Measurements from ENCODE around the gene CERT1.

CERT1 gene

DNA sequence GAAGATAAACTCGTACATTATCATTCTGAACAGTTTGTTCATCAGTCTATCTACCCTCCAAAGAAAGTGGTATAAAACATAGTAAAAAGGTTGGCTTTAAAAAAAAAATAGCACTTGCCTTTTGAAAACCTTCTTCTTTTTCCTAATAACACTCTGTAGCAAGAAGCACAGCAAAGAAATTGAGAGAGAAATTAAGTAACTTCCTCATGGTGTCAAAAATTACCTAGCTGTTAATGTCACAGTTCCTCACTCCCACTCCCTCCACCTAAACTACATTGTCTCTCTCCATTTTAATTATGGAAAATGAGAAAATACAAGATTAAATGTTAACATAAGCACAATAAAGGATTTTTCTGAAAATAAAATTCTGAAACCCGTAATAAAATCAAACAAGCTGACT lies 72.2 kb downstream of the CERT1 start:
- no peak for TF ChIP-seq POLR2A (IDR thresholded peaks at IDR 0.05; ENCODE audit: low read depth, low read length)
- FAIRE-seq (no peak), DNase-seq (ENCODE audit: insufficient read length, low spot score) (no peak)

DNA sequence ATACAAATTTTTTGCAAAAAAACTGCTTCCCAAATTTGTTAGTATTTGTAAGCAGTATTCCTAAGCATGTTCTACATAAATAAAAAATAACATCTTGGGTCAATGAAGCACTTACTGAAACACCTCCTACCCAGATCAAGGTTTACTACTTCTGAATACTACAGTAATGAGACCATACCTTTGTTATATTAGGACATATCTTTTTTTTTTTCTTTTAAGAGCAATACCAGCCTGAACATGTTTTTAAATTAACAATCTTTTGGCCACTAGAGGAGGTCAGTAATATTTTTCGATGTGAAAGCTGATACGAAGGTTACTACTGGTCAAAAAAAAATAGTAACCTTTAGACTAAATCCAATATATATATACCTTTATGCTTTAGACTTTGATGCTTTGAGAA lies 72.7 kb downstream of the CERT1 start:
- no peak for TF ChIP-seq POLR2A (IDR thresholded peaks at IDR 0.05; ENCODE audit: low read depth, low read length)
- FAIRE-seq (no peak), DNase-seq (ENCODE audit: insufficient read length, low spot score) (no peak)

DNA sequence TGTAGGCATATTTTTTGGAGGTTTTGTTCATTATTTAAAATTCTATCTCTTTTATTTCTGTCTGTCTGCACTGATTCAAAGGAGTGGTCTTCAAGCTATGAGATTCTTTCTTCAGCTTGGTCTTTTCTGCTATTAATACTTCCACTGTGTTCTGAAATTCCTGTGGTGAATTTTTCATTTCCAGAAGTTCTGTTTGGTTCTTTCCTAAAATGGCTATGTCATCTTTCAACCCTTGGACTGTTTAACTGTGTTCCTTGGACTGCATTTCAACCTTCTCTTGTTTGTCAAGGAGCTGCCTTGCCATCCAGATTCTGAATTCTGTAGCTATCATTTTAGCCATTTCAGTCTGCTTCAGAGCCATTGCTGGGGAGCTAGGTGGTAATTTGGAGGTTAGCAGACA lies 76.3 kb downstream of the CERT1 start:
- peak; percentile 15 for FAIRE-seq
- no peak for DNase-seq (ENCODE audit: insufficient read length, low spot score)
- TF ChIP-seq POLR2A (IDR thresholded peaks at IDR 0.05; ENCODE audit: low read depth, low read length): no peak

DNA sequence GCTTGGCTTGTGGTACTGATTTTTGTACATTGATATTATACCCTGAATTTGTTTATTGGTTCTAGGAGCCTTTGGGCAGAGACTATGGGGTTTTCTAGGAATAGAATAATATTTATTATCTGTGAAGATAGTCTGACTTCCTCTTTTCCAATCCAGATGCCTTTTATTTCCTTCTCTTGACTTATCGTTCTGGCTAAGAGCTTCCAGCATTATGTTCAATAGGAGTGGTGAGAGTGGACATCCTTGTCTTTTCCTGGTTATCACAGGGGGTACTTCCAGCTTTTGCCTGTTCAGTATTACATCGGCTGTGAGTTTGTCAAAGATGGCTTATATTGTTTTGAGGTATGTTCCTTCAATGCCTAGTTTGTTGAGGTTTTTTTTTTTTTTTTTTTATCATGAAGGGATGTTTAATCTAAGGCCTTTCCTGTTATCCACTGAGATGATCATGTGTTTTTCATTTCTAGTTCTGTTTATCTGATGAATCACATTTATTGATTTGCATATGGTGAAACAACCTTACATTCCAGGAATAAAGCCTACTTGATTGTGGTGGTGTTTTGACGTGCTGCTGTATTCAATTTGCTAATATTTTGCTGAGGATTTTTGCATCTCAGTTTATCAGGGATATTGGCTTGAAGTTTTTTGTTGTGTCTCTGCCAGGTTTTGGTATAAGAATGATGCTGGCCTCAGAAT lies 77.5 kb downstream of the CERT1 start:
- FAIRE-seq: no peak
- TF ChIP-seq POLR2A (IDR thresholded peaks at IDR 0.05; ENCODE audit: low read depth, low read length): no peak
- DNase-seq (ENCODE audit: insufficient read length, low spot score): no peak

DNA sequence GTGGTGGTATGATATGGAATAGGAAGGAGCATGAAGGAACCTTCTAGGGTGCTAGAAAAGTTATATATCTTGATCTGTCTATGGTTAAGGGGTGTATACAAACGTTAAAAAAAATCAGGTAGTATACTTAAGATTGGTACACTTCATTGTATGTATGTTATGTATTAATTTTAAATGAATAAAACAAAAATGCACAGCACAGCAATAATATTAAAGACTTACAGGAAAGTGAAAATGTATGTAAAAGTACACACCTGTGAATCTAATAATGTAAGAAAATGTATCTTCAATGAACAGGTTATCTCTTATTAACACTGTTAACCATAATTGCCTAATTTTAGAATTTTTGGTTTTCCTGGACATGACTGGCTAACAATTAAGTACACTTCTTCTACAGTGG lies 97.2 kb downstream of the CERT1 start:
- TF ChIP-seq POLR2A (IDR thresholded peaks at IDR 0.05; ENCODE audit: low read depth, low read length): no peak
- FAIRE-seq (no peak), DNase-seq (ENCODE audit: insufficient read length, low spot score) (no peak)

DNA sequence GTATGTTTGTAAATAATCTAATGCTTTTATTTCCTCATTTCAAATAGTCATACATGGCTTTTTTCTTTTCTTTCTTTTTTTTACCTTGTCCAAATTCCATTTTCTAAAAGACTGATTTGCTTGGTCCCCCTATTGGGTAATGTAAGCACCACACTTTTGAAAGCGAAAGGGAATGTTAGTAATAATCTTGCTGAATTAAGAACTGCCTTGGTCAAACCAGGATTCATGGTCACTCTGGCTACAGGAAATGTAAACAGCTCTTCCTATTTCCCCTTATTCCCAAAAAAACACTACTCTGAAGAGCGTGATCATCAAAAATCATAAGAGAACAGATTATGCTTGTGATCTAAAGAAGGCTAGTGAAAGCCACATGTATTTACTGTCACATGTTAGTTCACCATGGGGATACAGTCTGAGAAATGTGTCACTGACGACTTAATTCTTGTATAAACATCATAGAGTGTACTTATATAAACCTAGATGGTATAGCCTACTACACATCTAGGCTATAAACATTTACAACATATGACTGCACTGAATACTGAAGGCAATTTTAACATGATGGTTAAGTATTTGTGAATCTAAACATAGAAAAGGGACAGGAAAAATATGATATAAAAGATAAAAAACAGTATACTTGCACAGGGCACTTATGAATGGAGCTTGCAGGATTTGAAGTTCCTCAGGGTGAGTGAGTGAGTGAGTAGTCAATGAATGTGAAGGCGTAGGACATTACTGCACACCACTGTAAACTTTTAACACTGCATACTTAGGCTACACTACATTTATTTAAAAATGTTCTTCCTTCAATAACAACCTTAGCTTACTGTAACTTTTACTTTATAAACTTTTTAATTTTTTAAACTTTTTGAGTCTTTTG lies 99.1 kb downstream of the CERT1 start:
- TF ChIP-seq POLR2A (IDR thresholded peaks at IDR 0.05; ENCODE audit: low read depth, low read length): no peak
- DNase-seq (ENCODE audit: insufficient read length, low spot score) (no peak), FAIRE-seq (peak; percentile 69)

DNA sequence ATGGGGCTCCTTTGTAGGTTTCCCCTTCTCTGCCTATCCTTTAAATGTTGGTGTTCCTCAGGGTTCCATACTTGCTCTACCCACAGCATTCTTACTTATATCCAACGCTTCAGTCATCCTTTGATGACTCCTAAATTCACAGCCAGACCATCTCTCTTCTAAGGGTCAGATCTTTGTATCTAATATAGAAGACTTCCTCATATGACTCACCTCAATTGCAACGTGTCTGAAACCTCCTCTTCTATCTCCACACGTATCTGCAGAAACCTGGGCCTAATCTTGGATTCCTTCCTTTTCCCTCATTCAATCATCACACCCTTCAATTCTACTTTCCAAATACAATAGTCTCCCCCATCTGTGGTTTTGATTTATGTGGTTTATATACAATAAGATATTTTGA lies 106.1 kb downstream of the CERT1 start:
- no peak for TF ChIP-seq POLR2A (IDR thresholded peaks at IDR 0.05; ENCODE audit: low read depth, low read length)
- DNase-seq (ENCODE audit: insufficient read length, low spot score) (no peak), FAIRE-seq (no peak)

DNA sequence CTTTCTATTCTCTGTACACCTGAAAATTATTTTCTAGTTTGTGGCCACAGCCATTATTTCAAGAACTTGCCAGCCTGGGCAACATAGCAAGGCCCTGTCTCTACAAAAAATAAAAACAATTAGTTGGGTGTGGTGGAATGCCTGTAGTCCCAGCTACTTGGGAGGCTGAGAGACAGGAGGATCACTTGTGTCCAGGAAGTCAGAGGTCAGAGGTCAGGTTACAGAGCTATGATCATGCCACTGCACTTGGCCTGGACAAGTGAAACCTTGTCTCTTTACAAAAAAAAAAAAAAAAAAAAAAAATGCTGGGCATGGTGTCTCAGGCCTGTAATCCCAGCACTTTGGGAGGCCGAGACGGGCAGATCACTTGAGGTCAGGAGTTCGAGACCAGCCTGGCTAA lies 116.2 kb downstream of the CERT1 start:
- TF ChIP-seq POLR2A (IDR thresholded peaks at IDR 0.05; ENCODE audit: low read depth, low read length): no peak
- DNase-seq (ENCODE audit: insufficient read length, low spot score) (no peak), FAIRE-seq (no peak)

DNA sequence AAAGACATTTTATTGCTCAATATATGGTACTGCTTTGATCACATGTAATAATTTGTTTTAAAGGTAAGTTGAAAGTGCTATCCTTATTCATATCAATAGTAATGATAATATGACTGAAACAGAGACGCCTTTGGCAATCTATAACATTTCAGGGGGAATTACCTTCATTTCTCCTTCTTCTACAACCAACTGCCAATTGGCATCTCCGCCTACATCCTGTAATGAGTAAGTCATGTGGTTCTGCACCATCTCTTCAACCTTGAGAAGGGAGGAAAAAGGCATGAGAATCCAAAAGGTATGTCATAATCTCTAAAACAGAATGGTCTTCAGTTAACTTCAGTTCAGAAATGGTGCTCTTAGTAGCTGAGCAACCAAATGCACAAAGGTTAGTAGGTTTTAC lies 122.0 kb downstream of the CERT1 start:
- DNase-seq (ENCODE audit: insufficient read length, low spot score): no peak

DNA sequence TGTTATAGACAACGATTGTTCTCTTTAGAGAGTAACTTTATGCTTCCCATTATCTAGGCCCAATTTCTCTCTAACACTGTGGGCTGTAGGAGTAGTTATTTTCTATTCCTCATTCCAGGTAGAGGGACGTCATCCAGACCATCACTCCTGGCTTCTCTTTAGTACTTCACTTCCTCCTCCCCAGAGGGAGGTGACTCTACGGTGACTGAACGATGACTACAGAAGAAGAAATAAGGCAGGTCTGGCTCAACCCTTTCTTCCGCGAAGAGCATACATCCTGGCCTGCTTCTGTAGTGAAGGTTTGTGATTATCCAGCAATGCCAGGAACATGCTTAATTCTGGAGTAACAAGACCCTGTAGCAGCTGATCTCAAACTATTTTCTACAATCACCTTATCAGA lies 123.6 kb downstream of the CERT1 start:
- no peak for TF ChIP-seq POLR2A (IDR thresholded peaks at IDR 0.05; ENCODE audit: low read depth, low read length)
- FAIRE-seq: no peak
- no peak for DNase-seq (ENCODE audit: insufficient read length, low spot score)

More for the DNA sequence above, 122.0 kb downstream of the CERT1 start:
- no peak for FAIRE-seq
- TF ChIP-seq POLR2A (IDR thresholded peaks at IDR 0.05; ENCODE audit: low read depth, low read length): no peak

DNA sequence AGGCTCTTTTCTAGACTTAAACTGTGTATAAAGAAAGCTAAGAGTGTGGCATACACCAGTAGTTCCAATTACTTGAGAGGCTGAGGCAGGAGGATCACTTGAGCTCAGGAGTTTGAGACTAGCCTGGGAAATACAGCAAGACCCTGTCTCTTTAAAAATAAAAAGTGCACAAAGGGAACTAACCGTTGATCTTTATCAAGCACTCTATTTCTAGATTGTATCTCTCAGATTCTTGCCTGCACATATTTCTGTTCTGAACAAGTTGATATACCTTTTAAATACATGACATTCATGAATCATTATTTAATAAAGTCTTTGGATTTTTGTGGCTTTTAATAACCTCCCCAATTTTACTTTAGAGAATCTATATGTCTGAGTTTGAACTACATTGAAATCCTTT lies 127.2 kb downstream of the CERT1 start:
- DNase-seq (ENCODE audit: insufficient read length, low spot score) (no peak), FAIRE-seq (no peak)
- TF ChIP-seq POLR2A (IDR thresholded peaks at IDR 0.05; ENCODE audit: low read depth, low read length): no peak

DNA sequence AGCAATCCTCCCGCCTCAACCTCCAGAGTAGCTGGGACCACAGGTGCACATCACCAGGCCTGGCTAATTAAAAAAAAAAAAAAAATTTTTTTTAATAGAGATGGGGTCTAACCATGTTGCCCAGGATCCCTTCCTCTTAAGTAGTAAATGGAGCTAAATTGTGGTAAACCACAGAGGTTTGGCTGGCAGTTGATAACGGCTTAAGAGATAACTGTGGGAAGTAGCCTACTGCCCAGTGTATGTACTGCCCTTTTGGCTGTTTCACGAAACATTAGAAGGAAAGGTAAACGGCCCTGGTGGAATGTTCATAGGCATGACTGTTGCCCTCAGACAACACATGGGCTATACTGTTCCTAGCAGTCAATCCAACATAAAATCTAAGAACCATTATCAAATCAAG lies 130.0 kb downstream of the CERT1 start:
- FAIRE-seq: no peak
- no peak for TF ChIP-seq POLR2A (IDR thresholded peaks at IDR 0.05; ENCODE audit: low read depth, low read length)
- DNase-seq (ENCODE audit: insufficient read length, low spot score): no peak

DNA sequence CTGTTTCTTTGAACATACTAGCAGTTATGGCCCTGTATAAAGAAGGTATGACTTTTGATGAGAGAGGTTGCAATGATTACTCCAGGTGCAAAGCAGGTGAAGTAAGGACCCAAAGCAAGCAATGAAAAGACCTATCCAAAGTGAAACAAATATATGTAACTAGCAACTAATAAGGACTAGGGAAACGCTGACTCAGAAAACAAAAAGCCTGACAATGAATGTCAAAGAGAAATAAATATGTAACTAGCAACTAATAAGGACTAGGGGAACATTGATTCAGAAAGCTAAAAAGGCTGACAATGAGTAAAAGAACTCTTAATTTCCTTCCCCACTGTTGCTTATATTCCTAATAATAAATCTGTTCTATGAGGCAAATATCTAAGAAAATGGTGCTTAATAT lies 131.3 kb downstream of the CERT1 start:
- no peak for TF ChIP-seq POLR2A (IDR thresholded peaks at IDR 0.05; ENCODE audit: low read depth, low read length)
- no peak for DNase-seq (ENCODE audit: insufficient read length, low spot score)
- no peak for FAIRE-seq

DNA sequence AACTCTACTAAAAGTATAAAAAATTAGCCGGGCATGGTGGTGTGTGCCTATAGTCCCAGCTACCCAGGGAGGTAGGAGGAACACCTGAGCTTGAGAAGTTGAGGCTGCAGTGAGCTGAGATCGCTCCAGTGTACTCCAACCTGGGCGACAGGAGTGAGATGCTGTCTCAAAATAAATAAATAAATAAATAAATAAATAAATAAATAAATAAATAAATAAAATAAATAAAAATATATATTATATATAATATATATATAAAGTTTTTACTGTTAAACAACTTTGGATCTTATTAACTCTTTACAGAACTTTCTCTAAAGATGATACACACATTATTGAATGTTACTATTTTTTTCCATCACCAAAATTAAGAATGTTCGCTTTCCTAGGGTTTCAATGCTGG lies 136.0 kb downstream of the CERT1 start:
- DNase-seq (ENCODE audit: insufficient read length, low spot score) (no peak), FAIRE-seq (no peak)
- no peak for TF ChIP-seq POLR2A (IDR thresholded peaks at IDR 0.05; ENCODE audit: low read depth, low read length)

DNA sequence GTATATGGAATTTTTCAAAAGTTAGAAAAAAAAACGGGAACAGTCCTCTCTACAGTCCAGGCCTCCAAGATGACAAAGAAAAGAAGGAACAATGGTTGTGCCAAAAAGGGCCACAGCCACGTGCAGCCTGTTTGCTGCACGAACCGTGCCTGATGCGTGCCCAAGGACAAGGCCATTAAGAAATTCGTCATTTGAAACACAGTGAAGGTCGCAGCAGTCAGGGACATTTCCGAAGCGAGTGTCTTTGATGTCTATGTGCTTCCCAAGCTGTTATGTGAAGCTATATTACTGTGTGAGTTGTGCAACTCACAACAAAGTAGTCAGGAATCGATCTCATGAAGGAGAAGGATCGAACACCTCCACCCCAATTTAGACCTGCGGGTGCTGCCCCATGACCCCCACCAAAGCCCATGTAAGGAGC lies 137.0 kb downstream of the CERT1 start:
- FAIRE-seq (no peak), DNase-seq (ENCODE audit: insufficient read length, low spot score) (no peak)
- TF ChIP-seq POLR2A (IDR thresholded peaks at IDR 0.05; ENCODE audit: low read depth, low read length): no peak

Data from H54 (cell line).